Stimulated activated CD4-positive, alpha-beta T cell treated with anti-CD3 and anti-CD28 coated beads, Interleukin-2, amount 100 ng/mL, for 4 hours (primary cell): ENCODE data around the gene METRNL.
"Not testable (repeated sequence)": the region's sequence is repeated elsewhere in the genome, so short reads cannot be mapped to it uniquely, and the experiment has no call there.

ENCODE experiments used
- DNase-seq: peaks from one replicate; pipeline ENCODE4 v3.0.0-alpha.2; 2020; ENCODE audit warnings: low read depth

METRNL gene

DNA sequence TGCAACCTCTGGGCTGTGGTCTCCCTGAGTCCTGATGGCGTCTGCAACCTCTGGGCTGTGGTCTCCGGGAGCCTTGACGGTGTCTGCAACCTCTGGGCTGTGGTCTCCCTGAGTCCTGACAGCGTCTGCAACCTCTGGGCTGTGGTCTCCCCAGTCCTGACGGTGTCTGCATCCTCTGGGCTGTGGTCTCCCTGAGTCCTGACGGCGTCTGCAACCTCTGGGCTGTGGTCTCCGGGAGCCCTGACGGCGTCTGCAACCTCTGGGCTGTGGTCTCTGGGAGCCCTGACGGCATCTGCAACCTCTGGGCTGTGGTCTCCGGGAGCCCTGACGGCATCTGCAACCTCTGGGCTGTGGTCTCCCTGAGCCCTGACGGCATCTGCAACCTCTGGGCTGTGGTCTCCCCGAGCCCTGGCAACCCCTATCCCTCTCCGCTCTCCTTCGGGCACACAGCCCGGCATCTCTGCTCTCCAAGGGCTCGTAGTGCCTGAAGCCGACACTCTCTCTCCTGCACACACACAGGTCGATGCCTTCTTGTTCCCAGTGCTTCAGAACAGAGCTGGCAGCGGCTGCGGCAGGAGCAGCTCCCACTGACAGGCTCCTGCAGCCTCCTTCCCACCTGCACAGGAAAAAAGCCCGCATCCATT, 45.6 kb downstream of the METRNL start:
- DNase-seq: no peak

GRCh38 chr17:83125515-83126274, 46.3 kb downstream of the METRNL start:
- DNase-seq: no peak

- DNase-seq: no peak
Measured at GRCh38 chr17:83126275-83126811, 46.9 kb downstream of the METRNL start.

- no peak for DNase-seq
Measured at GRCh38 chr17:83127431-83128160, 48.2 kb downstream of the METRNL start.

- DNase-seq: no peak
Measured at GRCh38 chr17:83128306-83129240, 49.2 kb downstream of the METRNL start.

DNA sequence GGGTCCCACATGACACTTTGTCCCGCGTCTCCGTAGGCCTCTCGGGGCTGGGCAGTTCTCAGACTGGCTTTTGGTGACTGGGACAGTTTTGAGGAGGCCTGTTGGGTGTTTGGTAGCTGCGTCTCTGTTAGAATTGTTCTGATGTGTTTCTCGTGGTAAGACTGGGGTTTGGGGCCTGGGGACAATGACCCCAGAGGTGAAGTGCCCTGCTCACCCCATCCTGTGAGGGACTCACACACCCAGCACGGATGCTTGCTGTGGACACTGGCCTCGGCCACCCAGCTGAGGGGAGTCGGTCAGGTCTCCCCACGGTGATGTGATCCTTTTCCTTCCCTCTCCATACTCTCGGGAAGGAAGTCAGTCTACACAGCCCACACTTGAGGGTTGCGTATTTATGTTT, 50.3 kb downstream of the METRNL start:
- DNase-seq: no peak

DNA sequence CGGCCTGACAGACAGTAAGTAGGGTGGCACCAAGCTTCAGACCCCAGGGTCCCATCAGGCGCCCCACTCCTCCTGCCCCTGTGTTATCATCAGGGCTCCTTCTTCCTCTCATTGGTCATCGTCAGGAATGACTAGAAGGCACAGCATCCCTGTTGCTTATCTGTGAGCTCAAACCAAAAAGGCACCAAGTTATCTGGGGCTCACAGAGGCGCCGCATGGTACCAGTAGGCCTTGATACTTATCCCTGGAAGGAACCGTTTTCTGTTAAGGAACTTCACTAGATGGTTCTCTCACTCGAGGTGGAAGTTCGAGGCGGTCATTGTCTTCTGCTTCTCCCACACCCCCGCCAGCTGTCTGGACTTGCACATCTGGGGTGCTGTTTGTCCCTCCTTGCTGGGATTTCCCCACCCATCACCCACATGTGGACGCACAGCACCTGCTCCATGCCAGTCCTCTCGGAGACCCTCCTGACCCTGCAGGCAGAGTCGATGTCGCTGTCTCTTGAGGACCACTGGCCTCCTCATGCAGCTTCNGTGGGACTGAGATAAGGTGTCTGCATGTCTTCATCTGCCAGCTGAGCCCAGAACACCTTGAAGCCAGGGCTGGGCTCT, 52.1 kb downstream of the METRNL start:
- no peak for DNase-seq

- no peak for DNase-seq
Measured at GRCh38 chr17:83132251-83133081, 53.1 kb downstream of the METRNL start.

DNA sequence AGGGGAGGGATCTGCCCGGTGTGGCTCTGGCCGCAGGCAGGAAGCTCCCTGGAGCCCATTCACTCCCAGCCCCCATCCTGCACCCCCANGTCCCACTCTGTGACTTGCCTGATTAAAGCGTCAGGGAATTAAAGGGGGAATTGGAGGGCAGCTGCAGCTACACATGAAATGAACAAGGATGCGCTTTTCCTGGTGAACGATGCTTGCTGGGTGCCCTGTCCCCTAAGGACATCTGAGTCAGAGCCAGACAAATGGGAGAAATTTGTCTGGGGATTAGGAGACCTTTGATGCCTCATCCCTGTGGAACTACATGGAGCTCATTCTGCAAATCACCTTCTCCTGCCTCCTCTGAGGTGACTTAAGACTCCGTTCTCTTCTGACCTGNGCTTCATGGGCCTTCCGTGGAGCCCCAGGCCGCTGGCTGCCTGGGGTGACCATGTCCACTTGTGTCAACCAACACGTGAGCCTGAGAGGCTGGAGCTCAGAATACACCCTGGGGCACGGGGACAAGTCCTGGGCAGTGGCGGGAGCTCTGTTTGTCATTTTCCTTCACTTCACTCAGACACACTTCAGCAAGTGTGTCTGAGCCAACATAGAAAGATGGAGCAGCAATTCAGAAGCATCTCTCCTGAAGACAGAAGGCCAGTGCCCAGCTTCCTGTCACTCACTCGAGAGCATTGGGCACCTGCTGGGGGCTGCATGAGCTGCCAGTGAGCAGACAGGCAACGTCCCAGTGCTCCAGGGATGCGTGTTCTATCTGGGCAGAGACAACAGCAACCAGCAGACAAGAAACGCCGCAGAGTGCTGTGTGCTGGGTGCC, 54.1 kb downstream of the METRNL start:
- DNase-seq: no peak

GRCh38 chr17:83134456-83134855, 55.0 kb downstream of the METRNL start:
- not testable (repeated sequence) for DNase-seq

DNA sequence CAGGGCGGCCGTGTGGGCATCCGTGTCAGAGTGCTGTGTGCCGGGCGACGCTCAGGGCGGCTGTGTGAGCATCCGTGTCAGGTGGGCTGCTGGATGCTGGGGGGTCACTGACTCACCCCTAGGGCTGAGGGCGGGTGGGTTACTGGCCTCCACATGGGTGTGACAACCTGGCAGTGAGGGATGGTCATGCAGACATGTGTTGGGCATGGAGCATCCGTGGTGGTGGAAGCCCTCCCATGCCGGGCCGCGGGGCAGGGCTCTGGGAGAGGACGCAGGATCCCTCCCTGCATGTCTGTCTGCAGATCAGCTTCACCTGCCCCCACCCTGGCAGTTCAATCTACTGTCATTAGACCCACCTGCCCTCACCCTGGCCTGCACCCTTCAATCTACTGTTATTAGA, 56.3 kb downstream of the METRNL start:
- no peak for DNase-seq

- no peak for DNase-seq
Measured at GRCh38 chr17:83136156-83136555, 56.7 kb downstream of the METRNL start.

GRCh38 chr17:83136931-83137330, 57.5 kb downstream of the METRNL start:
- DNase-seq: no peak

GRCh38 chr17:83137523-83137922, 58.1 kb downstream of the METRNL start:
- no peak for DNase-seq

DNA sequence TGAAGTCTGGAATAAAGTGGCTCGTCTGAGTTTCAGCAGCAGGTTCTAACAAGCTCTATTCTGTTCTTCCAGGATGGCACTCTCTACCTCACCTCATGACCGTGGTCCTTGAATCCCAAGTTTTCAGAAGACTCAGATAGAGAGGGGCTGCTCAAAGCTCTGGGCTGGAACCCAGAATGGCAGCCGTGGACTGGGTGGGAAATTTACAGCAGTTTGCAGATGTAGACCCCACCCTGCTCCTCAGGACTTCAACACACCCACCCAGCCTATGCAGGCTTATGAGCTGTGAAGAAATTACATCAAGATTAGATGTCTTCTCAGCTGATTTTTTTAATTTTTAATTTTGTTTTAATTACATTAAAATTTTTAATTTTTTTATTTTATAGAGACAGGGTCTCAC, 59.4 kb downstream of the METRNL start:
- no peak for DNase-seq

GRCh38 chr17:83139541-83140248, 60.3 kb downstream of the METRNL start:
- DNase-seq: not testable (repeated sequence)

- DNase-seq: not testable (repeated sequence)
Measured at GRCh38 chr17:83140249-83140566, 60.8 kb downstream of the METRNL start.

GRCh38 chr17:83142619-83143018, 63.2 kb downstream of the METRNL start:
- no peak for DNase-seq

DNA sequence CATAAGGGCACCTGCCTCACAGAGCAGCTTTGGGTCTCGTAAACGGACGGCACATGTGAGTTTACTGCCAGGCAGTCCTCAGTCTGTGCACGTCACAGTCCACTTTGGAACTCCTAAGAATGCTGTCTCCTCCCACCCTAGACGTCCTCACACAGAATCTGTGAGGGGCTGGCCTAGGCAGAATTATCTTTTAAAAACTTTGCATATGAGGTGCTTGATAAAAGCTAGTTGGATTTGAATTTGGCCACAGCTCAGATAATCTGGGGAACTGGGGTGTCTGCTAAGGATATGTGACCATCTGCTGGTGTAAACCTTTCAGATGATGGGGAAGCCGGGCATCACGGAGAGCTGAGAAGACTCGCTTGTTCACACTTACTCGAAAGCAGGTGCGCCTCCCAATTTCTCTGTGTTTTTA, 64.4 kb downstream of the METRNL start:
- DNase-seq: no peak
